Astrocyte of the spinal cord (primary cell): ENCODE data around the gene CMTR1.
"Not testable (repeated sequence)": the region's sequence is repeated elsewhere in the genome, so short reads cannot be mapped to it uniquely, and the experiment has no call there.

ENCODE experiments used
- DNase-seq: peaks from one replicate; pipeline ENCODE4 v3.0.0; 2011; ENCODE audit warnings: low read depth, low spot score
- H3K4me3 ChIP-seq: 2 replicates; pipeline ENCODE4 v1.5.1; 2011; ENCODE audit warnings: low read depth, mild to moderate bottlenecking, low read length, moderate library complexity
- CTCF ChIP-seq: IDR thresholded peaks from 2 replicates; pipeline ENCODE4 v1.5.1; 2012; ENCODE audit warnings: low read depth, mild to moderate bottlenecking, low read length, inconsistent platforms
- in situ Hi-C: cut with HindIII; loops from 2 replicates; pipeline ENCODE4 v1.10.0; 2017; ENCODE audit warnings: low sequenced_read_pairs

Gene CMTR1

GRCh38 chr6:37499433-37500293 is 66.6 kb downstream of the CMTR1 start, which contains the start of gene CCDC167:
TSS of gene CCDC167 (minus strand) at chr6:37499893. CDS start at chr6:37499863, 30 bp downstream.
- in situ Hi-C loops = no loop called here
- peak within 1 kb of the TSS; percentile 79 for H3K4me3 ChIP-seq

GRCh38 chr6:37500294-37500608 is 67.2 kb downstream of the CMTR1 start:
- no peak for TF ChIP-seq CTCF
- in situ Hi-C loops = no loop called here
- DNase-seq = no peak
- H3K4me3 ChIP-seq = peak overlapping the region; percentile 79

More at GRCh38 chr6:37499433-37500293, 66.6 kb downstream of the CMTR1 start, which contains the start of gene CCDC167:
- DNase-seq = peak; percentile 98
- no peak for TF ChIP-seq CTCF

GRCh38 chr6:37500904-37501303 is 67.9 kb downstream of the CMTR1 start:
- H3K4me3 ChIP-seq, DNase-seq, in situ Hi-C loops: not testable (repeated sequence)

GRCh38 chr6:37501632-37502491 is 68.8 kb downstream of the CMTR1 start:
- no peak for TF ChIP-seq CTCF
- in situ Hi-C loops = no loop called here
- no peak for DNase-seq
- no peak overlapping the region for H3K4me3 ChIP-seq

GRCh38 chr6:37502703-37503291 is 69.8 kb downstream of the CMTR1 start:
- in situ Hi-C loops = no loop called here
- TF ChIP-seq CTCF = no peak
- DNase-seq = no peak
- H3K4me3 ChIP-seq = no peak overlapping the region

GRCh38 chr6:37503309-37503965 is 70.4 kb downstream of the CMTR1 start:
- in situ Hi-C loops = no loop called here
- no peak overlapping the region for H3K4me3 ChIP-seq
- no peak for DNase-seq
- TF ChIP-seq CTCF = no peak
